PC-9 (cell line): ENCODE data around the gene NYAP1. TPM values are rescaled to one million over a fixed set of nuclear protein-coding genes. Genes with fewer than 3 reads are reported as not detected.
"Not testable (repeated sequence)": the region's sequence is repeated elsewhere in the genome, so short reads cannot be mapped to it uniquely, and the experiment has no call there.

ENCODE experiments used
- BruUV-seq: library from RNA; stranded (reverse); fragments of 400-500 nt; replicated peaks from 2 replicates; lab custom pipeline; 2021; lab: Mats Ljungman, UMichigan
- CTCF ChIA-PET: fragments of 300-600 bp; sonication (Branson Sonifier 250); formaldehyde crosslinking; loops from one replicate; lab custom pipeline; 2022; ENCODE audit warnings: antibody characterized with exemption; lab: Charles Lee
- POLR2A ChIA-PET: fragments of 300-600 bp; sonication (Branson Sonifier 250); formaldehyde crosslinking; loops from one replicate; lab custom pipeline; 2022; ENCODE audit warnings: antibody characterized with exemption; ENCODE audit not compliant: unreplicated experiment; lab: Charles Lee
- DNase-seq, 2 experiments: peaks; one replicate each; pipeline versions ENCODE4 v3.0.0 to v3.0.0-alpha.2; 2015 to 2022; ENCODE audit warnings: mixed read lengths in 1 of 2
- H2AFZ ChIP-seq: fragments of 200-600 bp; sonication (generic); 2 replicates; pipeline ENCODE4 v1.8.1; 2017; ENCODE audit warnings: antibody characterized with exemption
- H3F3A ChIP-seq: fragments of 200-600 bp; sonication (generic); 2 replicates; pipeline ENCODE4 v1.8.1; 2017; ENCODE audit warnings: antibody characterized with exemption, mild to moderate bottlenecking, low read depth; ENCODE audit not compliant: insufficient read depth
- H3K27ac ChIP-seq: fragments of 200-600 bp; sonication (generic); 2 replicates; pipeline ENCODE4 v1.6.1; 2016; ENCODE audit warnings: mixed run types
- H3K27me3 ChIP-seq: fragments of 200-600 bp; sonication (generic); 2 replicates; pipeline ENCODE4 v1.6.1; 2016; ENCODE audit warnings: low read depth, mixed run types; ENCODE audit not compliant: insufficient read depth
- H3K36me3 ChIP-seq: fragments of 200-600 bp; sonication (generic); 2 replicates; pipeline ENCODE4 v1.6.1; 2016; ENCODE audit warnings: low read depth, mixed run types
- H3K4me1 ChIP-seq: fragments of 200-600 bp; sonication (generic); replicated peaks from 2 replicates; pipeline ENCODE4 v1.6.1; 2016; ENCODE audit warnings: mixed run types; ENCODE audit not compliant: insufficient read depth
- H3K4me2 ChIP-seq: fragments of 200-600 bp; sonication (generic); 2 replicates; pipeline ENCODE4 v1.6.1; 2017; ENCODE audit warnings: mixed run types
- H3K4me3 ChIP-seq: fragments of 200-600 bp; sonication (generic); 2 replicates; pipeline ENCODE4 v1.6.1; 2016; ENCODE audit warnings: mixed run types
- H3K79me2 ChIP-seq: fragments of 200-600 bp; sonication (generic); 2 replicates; pipeline ENCODE4 v1.6.1; 2017; ENCODE audit warnings: low read depth, mixed run types
- H3K9me2 ChIP-seq: fragments of 200-600 bp; sonication (generic); 2 replicates; pipeline ENCODE4 v1.8.1; 2017; ENCODE audit warnings: mild to moderate bottlenecking; ENCODE audit not compliant: insufficient read depth
- H3K9me3 ChIP-seq: fragments of 200-600 bp; sonication (generic); 2 replicates; pipeline ENCODE4 v1.8.1; 2016; ENCODE audit warnings: low read depth; ENCODE audit not compliant: insufficient read depth
- H4K20me1 ChIP-seq: fragments of 200-600 bp; sonication (generic); 2 replicates; pipeline ENCODE4 v1.8.1; 2017; ENCODE audit not compliant: insufficient read depth
- CTCF ChIP-seq: fragments of 200-600 bp; sonication (generic); conservative IDR thresholded peaks from 2 replicates; pipeline ENCODE4 v1.6.1; 2017; ENCODE audit warnings: mixed run types, antibody characterized with exemption, mild to moderate bottlenecking, moderate library complexity
- EZH2 ChIP-seq: fragments of 200-600 bp; sonication (generic); IDR thresholded peaks from 2 replicates; pipeline ENCODE4 v1.8.0; 2017; ENCODE audit warnings: antibody characterized with exemption, low read depth
- intact Hi-C: fragments of 100-400 bp; cut with micrococcal nuclease; formaldehyde crosslinking; loops from one replicate; pipeline ENCODE4 v1.10.0; 2022; ENCODE audit not compliant: unreplicated experiment
- total RNA-seq: library from RNA; stranded (reverse); gene quantifications from 2 replicates; pipeline ENCODE4 v1.2.3, GENCODE V29; 2021

Gene NYAP1
- total RNA-seq, 1 experiment from 2014 or later: 1.3 TPM

- Histone ChIP-seq H4K20me1 (peaks cover 6% of the 10 kb centered on the region), H3K36me3 (peaks cover 26% of the 10 kb centered on the region; the same call in 1 of the 2 replicates), H3K4me1 (peaks cover 39% of the 10 kb centered on the region), H2AFZ (peak overlapping the region; percentile 79), H3K9me2 (no peaks in the 10 kb centered on the region), H3K4me2 (peak overlapping the region; percentile 96), H3K9me3 (no peaks in the 10 kb centered on the region), H3K27ac (peak overlapping the region; percentile 77), H3K79me2 (peaks cover 52% of the 10 kb centered on the region), H3F3A (peaks cover 63% of the 10 kb centered on the region), H3K27me3 (no peaks in the 10 kb centered on the region), H3K4me3 (peak overlapping the region; percentile 87)
- intact Hi-C loops: no loop called here
- ChIA-PET CTCF (no interaction called here), POLR2A (interaction anchor here (0.6 to 1.0 kb wide), 2 partner anchors 270 to 877 kb away, joined by 3 to 5 read pairs; partner anchors contain the start of genes POP7 and ZNF655)
- TSS peak; percentile 41 for BruUV-seq
- peak; percentile 44 to 51 for DNase-seq
- TF ChIP-seq EZH2 (no peak), CTCF (no peak)
These were observed 48.1 kb upstream of the NYAP1 start for GRCh38 chr7:100435401-100436304.

GRCh38 chr7:100437150-100438100, 46.3 kb upstream of the NYAP1 start:
- Histone ChIP-seq H3K36me3 (peaks cover 16% of the 10 kb centered on the region; the same call in 1 of the 2 replicates), H3K27me3 (no peaks in the 10 kb centered on the region), H3F3A (peaks cover 53% of the 10 kb centered on the region), H3K4me2 (peak overlapping the region; percentile 96), H3K9me2 (no peaks in the 10 kb centered on the region), H2AFZ (peak overlapping the region; percentile 76; the same call in 1 of the 2 replicates), H3K4me3 (peak overlapping the region; percentile 87; the same call in 1 of the 2 replicates), H3K9me3 (no peaks in the 10 kb centered on the region), H3K27ac (peak overlapping the region; percentile 77; the same call in 1 of the 2 replicates), H3K4me1 (peaks cover 22% of the 10 kb centered on the region), H3K79me2 (peaks cover 34% of the 10 kb centered on the region), H4K20me1 (peaks cover 6% of the 10 kb centered on the region)
- TF ChIP-seq EZH2 (no peak), CTCF (no peak)
- no peak for DNase-seq
- intact Hi-C loops: no loop called here
- no TSS peak for BruUV-seq
- CTCF ChIA-PET: interaction anchor here (0.6 to 1.0 kb wide), 2 partner anchors 41 to 208 kb away, joined by 3 to 6 read pairs; no protein-coding TSS in a partner anchor
- POLR2A ChIA-PET: interaction anchor here (0.6 to 1.0 kb wide), 12 partner anchors 7 to 1076 kb away, joined by 3 to 14 read pairs (median 5); partner anchors contain the start of genes POP7, ZCWPW1, ZNF655 and ZNHIT1

GRCh38 chr7:100438172-100438571, 45.6 kb upstream of the NYAP1 start:
- TF ChIP-seq EZH2 (no peak), CTCF (no peak)
- H3K36me3 ChIP-seq: peaks cover 13% of the 10 kb centered on the region; the same call in 1 of the 2 replicates
- peaks cover 6% of the 10 kb centered on the region; the same call in 1 of the 2 replicates for H4K20me1 ChIP-seq
- H3K4me2 ChIP-seq: no peak overlapping the region
- ChIA-PET CTCF (no interaction called here), POLR2A (interaction anchor here (0.6 to 0.7 kb wide), 2 partner anchors 9 to 51 kb away, joined by 5 to 10 read pairs; no protein-coding TSS in a partner anchor)
- peaks cover 17% of the 10 kb centered on the region for H3K4me1 ChIP-seq
- no peaks in the 10 kb centered on the region for H3K27me3 ChIP-seq
- H3K9me3 ChIP-seq: no peaks in the 10 kb centered on the region
- peaks cover 26% of the 10 kb centered on the region for H3K79me2 ChIP-seq
- no peak for DNase-seq
- H2AFZ ChIP-seq: no peak overlapping the region
- H3K4me3 ChIP-seq: no peak overlapping the region
- H3F3A ChIP-seq: peaks cover 47% of the 10 kb centered on the region
- BruUV-seq: no TSS peak
- intact Hi-C loops: no loop called here
- H3K27ac ChIP-seq: no peak overlapping the region
- H3K9me2 ChIP-seq: no peaks in the 10 kb centered on the region

- H3K4me3 ChIP-seq, BruUV-seq, H2AFZ ChIP-seq, H4K20me1 ChIP-seq, intact Hi-C loops, H3K9me2 ChIP-seq, H3K27ac ChIP-seq, CTCF ChIA-PET, DNase-seq, H3K9me3 ChIP-seq, H3K27me3 ChIP-seq, H3K4me2 ChIP-seq: not testable (repeated sequence)
- Histone ChIP-seq H3K79me2 (peaks cover 21% of the 10 kb centered on the region), H3K4me1 (peaks cover 12% of the 10 kb centered on the region), H3K36me3 (peaks cover 11% of the 10 kb centered on the region; the same call in 1 of the 2 replicates), H3F3A (peaks cover 41% of the 10 kb centered on the region)
- POLR2A ChIA-PET: interaction anchor here (0.6 to 0.7 kb wide), 2 partner anchors 10 to 52 kb away, joined by 5 to 10 read pairs; no protein-coding TSS in a partner anchor
These were observed 45.0 kb upstream of the NYAP1 start for GRCh38 chr7:100438731-100439130.
